LHCN-M2 (cell line): ENCODE data around the gene FBXO40. TPM values are rescaled to one million over a fixed set of nuclear protein-coding genes. Genes with fewer than 3 reads are reported as not detected.
"Not testable (repeated sequence)": the region's sequence is repeated elsewhere in the genome, so short reads cannot be mapped to it uniquely, and the experiment has no call there.

Experiments used
- DNase-seq: peaks from one replicate; pipeline ENCODE4 v3.0.0-alpha.2; 2012; ENCODE audit warnings: low read depth
- polyA plus RNA-seq: library from polyadenylated mRNA; unstranded; fragments of >200 nt; gene quantifications from one replicate; pipeline ENCODE4 v1.2.1, GENCODE V29; 2012; ENCODE audit warnings: missing spikeins
- total RNA-seq: library from RNA; depleted of rRNA; stranded (reverse); fragments of >200 nt; gene quantifications from 2 replicates; pipeline ENCODE4 v1.2.3, GENCODE V29; 2014; rRNA removed

The FBXO40 gene
- not detected in 2 replicates for total RNA-seq
- not detected for polyA plus RNA-seq

- no peak for DNase-seq
These were observed at the start of gene FBXO40 for GRCh38 chr3:121592856-121593702. Gene FBXO40, plus strand, starts transcription at chr3:121593379. Its CDS starts 27,197 bp downstream, at chr3:121620576.

DNA sequence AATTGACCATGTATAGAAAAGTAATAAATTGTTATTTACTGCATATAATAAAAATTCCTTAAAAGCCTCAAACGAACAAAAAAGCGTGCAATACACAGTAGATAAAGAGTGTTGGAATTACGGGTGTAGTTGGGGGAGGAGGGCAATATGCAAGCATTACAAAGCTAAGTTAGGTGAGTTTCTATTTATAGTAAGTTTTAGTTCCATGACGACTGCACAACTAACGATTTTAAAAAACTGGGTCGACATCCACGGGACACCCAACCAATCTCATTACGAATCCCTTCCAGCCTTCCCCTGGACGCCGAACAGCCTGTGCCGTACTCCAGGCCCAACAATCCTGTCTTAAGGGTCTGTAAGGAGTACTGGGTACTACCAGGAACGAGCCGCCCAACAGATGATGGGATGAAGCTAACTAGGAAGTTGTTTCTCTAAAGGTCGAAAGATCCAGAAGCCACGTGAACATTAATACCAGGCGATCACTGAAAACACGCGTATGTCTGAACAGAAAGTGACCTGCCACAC, 48.1 kb upstream of the FBXO40 start:
- DNase-seq = no peak

DNA sequence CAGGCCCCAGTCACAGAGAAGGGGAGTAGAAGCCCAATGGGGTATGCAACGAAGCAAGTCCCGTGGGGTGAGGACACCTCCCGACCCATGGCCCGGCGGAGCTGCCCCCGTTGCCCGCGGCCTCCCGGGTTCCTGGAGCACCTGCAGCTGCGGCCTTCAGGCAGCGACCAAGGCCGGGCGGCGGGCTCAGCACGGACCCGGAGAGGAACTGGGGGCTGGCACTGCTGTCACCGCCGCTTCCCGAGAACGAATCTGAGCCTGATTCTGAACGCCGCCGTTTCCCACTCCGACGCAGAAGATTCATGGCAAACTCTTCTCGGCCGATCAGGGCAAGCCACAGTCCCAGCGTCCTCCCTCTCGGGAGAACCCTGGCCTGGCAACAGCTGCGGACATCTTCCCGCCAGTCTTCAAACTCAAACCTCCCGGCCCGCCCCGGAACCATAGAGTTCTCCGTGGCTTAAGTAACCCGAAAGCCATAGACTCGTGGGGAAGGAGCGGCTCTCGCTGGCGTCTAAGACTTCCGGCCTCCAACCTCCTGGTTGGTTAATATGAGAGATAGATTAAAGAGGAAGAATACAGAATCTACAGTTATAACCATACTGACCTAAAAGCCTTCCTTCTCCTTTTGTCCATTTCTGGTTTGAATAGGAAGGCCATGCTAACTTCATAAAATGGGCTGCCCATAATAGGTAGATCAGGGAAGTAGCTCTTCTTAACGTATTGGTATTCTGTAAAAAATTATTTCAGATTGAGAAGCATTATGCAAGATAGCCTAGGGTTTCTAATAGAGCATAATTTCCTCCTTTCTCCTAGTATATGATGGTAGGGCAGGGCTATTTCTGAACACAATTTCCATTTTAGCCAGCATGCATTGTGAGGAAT, 47.4 kb upstream of the FBXO40 start, which contains the start of gene POLQ:
Gene POLQ, minus strand, starts transcription at position 415 of the 882 bp plus-strand sequence. Its CDS starts 111 bp downstream, at position 304.
- peak; percentile 95 for DNase-seq

DNA sequence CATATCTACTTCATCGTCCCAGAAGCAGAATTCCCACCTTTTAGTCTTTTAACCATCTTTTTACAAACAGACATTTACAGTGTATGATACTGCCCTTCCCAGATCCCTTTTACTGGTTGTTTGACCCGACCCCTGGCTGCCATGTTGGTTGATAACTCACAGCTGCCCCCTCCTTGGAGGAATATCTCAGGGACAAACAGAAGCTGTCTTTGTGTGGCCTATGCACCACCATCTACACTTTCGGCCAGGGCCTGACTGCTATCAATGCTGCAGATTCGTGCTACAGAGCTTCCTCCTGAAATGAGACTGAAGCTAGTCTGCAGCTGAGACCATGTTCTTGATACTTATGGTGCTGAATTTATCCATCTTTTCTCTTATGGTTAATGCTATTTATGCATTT, 40.8 kb upstream of the FBXO40 start:
- peak; percentile 25 for DNase-seq

- no peak for DNase-seq
These were observed 40.4 kb upstream of the FBXO40 start for GRCh38 chr3:121552797-121553196.

DNA sequence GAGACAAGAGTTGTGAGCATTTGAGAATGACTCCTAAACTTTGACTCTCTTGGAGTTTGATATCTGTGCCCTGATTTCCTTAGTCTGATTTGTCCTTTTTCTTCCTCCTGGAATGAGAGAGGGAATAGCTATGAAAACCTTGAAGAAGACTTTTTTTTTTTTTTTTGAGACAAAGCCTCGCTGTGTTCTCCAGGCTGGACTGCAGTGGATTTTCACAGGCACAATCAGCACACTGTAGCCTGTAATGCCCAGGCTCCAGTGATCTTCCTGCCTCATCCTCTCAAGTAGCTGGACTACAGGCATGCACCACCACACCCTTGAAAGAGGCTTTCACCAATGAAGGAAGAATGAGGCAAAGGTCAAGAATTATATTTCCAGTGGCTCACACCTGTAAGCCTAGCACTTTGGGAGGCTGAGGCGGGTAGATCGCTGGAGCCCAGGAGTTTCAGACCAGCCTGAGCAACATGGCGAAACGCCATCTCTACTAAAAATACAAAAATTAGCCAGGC, 35.7 kb upstream of the FBXO40 start:
- DNase-seq = no peak

GRCh38 chr3:121562148-121562547, 31.0 kb upstream of the FBXO40 start:
- no peak for DNase-seq

DNA sequence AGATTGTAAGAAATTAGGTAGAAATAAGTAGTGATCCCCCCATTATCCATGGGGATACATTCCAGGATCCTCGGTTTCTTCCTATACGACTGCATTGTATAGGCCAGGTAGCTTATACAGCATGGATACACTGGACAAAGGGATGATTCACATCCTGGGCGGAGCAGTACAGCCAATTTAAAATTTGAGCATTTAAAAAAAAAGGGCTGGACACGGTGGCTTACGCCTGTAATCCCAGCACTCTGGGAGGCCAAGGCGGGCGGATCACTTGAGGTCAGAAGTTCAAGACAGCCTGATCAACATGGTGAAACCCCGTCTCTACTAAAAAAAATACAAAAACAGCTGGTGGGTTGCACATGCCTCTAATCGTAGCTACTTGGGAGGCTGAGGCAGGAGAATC, 26.4 kb upstream of the FBXO40 start:
- no peak for DNase-seq

DNA sequence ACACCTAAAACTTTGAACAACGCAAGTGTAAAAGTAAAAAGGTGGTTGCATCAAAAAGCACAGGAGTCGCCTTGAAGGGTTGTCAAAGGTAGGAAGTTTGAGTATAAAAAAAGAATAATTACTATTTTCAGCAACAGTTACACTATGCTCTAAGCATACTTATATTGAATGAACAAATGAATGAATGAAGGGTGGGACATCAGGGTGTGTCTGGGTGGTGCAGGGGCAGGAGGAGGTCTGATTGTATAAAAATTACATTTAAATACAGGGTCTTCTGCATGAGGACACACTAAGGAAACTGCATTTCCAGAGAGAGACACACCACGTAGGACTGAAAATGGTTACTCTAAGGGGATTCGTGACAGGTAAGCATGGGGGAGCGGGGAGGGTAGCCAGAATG, 25.5 kb upstream of the FBXO40 start, which contains the start of gene ARGFX:
Gene ARGFX, plus strand, starts transcription at position 301 of the 400 bp plus-strand sequence. CDS start 2,765 bp downstream, outside the sequence.
- DNase-seq = no peak

DNA sequence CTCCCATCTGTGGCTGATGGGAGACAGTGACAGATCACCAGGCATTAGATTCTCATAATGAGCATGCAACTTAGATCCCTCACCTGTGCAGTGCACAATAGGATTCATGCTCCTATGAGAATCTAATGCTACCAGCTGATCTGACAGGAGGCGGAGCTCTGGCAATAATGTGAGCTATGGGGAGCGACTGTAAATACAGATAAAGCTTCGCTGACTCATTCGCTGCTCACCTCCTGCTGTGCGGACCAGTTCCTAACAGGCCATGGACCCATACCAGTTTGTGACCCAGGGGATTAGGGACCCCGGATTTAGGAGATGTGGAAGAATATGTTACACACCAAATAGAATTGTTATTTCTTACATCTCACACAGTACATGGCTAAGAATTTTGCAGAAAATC, 18.7 kb upstream of the FBXO40 start:
- DNase-seq = no peak

DNA sequence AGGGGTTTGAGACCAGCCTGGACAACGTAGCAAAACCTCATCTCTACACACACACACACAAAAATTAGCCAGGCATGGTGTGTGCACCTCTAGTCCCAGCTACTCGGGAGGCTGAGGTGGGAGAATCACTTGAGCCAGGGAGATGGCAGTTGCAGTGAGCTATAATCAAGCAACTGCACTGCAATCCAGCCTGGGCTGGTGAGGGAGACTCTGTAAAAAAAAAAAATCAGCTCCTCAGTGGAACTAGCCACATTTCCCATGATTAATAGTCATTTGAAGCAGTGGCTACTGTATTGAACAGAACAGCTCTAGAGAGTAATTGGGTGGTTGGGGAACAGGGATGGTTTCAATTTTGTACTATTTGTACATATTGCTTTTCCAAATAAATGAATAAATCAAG, 11.5 kb upstream of the FBXO40 start:
- no peak for DNase-seq

GRCh38 chr3:121584418-121584817, 8.8 kb upstream of the FBXO40 start:
- no peak for DNase-seq

DNA sequence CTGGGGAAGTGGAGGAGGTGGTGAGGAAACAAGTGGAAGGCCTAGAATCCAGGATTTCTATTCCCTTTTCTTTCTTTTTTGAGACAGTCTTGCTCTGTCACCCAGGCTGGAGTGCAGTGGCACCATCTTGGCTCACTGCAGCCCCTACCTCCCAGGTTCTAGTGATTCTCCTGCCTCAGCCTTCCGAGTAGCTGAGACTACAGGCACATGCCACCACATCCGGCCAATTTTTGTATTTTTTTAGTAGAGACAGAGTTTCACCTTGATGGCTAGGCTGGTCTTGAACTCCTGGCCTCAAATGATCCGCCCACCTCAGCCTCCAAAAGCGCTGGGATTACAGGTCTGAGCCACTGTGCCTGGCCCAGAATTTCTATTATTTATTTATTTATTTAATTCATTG, 627 bp downstream of the FBXO40 start:
- not testable (repeated sequence) for DNase-seq

DNA sequence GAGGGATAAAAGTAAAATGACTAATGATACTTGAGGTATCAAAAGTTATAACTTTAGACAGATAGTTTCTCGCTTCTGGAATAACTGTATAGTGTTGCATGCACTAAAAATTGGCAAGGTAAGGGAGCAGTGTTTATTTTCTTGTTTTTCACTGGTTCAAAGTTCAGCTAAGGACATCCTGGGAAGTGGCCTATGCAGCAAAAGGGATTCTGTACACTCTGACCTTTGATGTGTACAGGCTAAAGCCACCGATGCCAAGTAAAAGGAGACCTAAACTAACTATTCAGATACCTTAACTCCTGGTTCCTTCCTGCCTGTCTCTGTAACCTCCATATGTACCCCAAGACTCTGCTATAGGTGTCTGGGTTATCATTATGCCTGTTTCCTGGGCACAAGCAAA, 1.7 kb downstream of the FBXO40 start:
- DNase-seq = no peak

DNA sequence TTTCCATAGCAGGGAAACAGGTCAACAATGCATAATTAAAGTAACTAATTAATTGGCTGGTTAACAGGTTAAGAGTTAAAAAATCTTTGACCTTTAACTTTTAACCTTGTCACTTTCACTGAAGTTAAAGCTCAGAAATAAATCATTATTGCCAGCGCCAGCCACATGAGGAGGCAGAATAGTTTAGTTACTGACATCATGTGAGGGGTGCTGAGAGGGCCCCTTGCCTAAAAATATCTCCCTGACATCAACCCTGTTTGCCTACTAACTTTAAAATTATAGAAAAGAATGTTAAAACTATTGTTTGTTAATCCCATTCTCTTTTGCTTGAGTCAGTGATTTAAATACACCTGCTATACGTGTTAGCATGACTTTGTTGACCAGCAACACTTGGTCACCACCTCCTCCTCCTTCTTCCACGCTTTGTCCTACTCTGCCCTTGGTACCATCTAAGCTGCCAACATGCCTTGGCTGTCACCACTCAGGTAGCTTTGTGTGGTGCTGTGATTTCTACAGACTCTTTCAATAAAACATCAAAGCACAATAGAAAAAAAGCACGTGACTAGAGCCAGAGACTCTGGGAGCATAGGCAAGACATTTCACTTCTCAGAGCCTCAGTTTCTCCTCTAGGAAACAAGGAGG, 2.7 kb downstream of the FBXO40 start:
- DNase-seq = no peak

DNA sequence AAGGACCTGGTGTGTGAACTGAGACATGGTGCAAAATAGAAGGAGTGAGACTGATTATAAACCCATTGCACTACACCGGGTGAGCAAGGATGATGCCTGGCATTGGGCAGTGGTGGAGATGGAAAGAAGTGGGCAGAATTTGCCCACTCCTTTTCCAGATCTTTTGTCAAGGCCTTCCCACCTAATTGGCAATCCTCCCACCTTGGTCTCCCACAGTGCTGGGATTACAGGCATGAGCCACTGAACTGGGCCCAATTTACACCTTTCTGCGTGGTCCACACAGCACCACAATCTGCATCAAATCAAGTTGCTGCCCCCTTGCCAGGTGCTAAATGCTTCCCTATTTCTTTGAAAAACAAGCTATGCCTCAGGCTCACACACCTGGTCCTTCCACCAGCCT, 5.4 kb downstream of the FBXO40 start:
- no peak for DNase-seq

DNA sequence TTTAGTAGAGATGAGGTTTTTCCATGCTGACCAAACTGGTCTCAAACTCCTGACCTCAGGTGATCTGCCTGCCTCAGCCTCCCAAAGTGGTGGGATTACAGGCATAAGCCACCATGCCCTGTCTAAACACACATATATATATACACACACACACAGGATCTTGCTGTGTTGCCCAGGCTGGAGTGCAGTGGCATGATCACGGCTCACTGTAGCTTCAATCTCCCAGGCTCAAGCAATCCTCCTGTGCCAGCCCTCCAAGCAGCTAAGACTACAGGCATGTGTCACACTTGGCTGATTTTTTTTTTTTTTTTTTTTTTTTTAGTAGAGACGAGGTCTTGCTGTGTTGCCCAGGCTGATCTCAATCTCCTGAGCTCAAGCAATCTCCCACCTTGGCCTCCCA, 6.7 kb downstream of the FBXO40 start:
- not testable (repeated sequence) for DNase-seq

DNA sequence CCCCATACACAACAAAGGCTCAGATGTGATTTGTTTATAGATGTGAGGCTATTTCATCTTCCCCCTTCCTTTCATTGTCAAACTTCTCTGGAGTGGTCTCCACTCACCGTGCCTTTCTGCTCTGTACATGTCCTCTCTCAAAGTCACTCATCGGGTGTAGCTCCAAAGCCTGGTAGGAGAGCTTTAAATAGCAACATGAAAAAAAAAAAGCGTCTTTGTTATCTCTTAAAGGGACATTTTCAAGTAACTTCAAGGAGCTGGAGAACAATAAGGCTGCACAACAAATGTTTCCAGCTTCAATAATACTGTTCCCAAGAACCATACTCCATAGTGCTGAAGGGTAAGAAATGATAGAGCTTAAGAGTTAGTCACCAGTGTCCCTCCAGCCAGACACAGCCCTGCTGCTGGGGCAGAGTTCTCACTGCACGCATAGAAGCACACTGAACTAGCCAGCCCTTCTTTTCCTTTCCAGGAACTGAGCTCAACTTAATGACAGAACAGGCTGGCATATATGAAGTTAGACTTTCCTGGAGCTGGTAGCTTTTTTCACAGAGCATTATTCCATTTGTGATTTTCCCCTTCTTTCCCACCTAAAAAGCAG, 8.1 kb downstream of the FBXO40 start:
- DNase-seq = no peak

GRCh38 chr3:121604759-121605158, 11.6 kb downstream of the FBXO40 start:
- no peak for DNase-seq

DNA sequence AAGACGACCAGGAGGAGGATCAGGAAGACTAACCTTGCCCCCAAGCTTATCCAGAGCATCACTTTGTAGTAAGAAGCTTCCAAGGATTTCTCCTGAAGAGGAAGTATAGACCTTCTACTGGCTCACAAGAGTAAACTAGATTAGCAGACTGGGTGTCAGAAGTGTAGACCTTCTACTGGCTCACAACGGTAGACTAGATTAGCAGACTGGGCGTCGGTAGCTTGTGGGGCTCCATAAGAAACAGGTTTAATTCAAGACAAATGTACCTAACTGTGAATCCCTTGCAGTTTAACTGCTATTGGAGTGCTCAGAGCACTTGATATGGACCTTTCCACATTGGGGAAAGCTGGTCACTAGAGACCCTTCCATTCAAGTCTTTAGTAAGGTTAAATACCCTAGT, 12.9 kb downstream of the FBXO40 start:
- no peak for DNase-seq

- no peak for DNase-seq
These were observed 26.5 kb downstream of the FBXO40 start for GRCh38 chr3:121619691-121620090.
